HG02870 (cell line): Measurements from ENCODE around the gene GIMAP2.

Source experiments
- ATAC-seq: cut with Tn5 transposase; IDR thresholded peaks from one replicate; pipeline ENCODE4 v1.9.1; 2021; ENCODE audit warnings: mild to moderate bottlenecking, moderate library complexity; ENCODE audit not compliant: unreplicated experiment

The GIMAP2 gene

DNA sequence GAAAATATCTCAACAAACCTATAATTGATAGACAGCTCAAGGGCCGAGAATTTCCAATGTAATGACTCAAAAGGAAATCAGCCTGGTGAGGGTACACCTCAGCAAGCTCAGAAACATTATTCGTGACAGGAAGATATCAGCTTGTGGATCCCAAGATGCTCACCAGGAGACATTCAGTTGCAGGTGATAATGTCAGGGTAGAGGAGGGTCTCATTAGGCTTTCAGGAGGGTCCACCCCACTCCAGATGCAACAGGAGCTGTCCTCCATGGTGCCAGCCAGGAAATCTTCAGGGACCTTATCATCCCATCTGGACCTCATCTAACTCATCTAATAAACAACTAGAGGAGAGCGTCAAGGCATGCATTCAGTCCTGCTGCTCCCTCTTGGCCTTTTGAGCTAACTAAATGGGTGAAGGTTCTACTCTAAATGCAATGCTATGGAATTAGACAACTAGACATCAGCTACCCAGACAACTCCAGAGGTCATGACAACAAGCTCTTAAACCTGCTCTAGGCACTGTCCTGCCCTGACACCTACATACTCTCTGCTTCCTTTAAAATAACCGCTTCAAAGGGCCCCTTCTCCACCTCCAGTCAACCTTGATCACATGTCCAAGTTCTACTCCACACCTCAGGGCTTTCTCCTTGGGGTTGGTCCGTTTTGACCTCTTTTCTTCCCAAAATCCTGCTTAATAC is 47.4 kb downstream of the GIMAP2 start:
- no peak for ATAC-seq

DNA sequence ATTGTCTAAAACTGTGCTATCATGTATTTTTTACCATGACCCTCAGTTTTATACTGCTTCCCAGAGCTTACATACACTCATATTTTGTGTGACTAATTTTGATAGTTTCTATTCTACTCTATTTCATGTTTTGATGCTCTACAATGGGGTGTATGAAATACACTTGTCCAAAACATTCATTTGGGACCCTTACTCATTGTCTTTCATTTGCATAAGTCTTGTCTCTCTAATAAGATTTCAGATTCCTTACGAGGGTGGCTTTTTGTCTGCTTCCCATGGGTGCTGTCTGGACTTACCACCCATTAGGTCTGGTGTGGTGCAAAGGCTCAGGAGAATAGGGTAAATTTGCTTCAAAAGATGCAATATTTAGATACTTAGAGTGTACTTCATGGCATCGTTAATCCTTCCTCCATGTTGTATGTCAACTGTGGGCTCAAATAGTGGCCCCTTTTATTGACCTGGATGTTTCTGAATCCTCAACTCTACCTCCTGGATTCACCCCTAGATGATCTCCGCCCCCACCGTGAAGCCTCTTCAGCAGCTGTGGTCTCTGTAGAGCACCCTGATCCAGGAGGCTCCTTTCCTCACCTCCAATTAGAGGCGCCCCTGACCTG is 48.1 kb downstream of the GIMAP2 start:
- no peak for ATAC-seq

DNA sequence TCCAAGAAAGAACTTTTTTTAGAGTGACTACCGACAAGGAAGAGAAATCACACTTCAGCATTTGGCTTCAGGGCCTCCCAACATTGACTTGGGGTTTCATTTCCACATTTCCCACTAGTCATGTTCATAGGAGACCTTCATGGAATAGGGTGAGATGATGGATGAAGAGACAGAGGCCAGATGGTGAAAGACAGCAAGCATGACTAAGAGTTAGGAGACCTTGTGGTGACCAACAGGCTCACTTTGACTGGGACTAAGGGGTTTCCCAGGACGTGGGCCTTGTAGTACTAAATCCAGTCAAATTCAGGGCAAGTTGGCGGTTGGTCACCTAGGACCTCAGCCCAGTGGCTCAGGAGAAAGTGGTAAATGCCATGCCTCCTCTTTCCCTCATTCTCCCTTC is 48.7 kb downstream of the GIMAP2 start:
- peak; percentile 43 for ATAC-seq

DNA sequence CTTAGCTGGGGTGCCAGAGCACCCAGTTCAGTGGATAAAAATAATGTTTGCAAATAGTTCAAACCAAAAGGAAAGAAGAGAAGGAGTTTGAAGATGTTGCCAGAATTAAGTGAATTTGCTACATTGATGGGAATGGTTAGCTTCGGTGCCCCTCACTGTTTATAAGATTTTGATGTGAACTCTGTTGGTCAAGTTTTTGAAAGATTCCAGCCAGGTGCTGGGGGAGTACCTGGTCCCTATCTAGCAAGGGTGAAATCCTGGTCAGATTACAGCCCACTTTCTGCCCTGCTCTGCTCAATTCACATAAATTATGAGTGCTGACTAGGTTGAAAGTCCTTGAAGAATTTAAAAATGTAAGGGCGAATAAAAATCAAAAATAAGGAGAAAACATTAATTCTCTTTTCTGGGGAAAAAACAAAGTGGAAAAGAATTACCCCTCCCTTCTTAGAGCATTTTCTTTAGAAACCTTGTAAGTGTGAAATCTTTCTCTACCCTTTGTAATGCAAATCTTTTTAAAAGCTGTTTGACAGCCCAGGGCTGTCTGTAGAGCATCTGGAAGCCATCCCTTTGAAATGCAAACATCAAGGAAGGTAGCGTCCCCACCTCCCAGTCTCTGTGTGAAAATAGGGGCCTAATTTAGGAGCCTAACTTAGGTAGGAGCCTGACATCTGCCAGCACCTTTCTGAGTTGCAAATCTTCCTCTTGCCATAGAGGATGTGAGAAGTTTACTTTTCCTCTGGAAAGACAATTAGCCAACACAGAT is 50.3 kb downstream of the GIMAP2 start:
- no peak for ATAC-seq

DNA sequence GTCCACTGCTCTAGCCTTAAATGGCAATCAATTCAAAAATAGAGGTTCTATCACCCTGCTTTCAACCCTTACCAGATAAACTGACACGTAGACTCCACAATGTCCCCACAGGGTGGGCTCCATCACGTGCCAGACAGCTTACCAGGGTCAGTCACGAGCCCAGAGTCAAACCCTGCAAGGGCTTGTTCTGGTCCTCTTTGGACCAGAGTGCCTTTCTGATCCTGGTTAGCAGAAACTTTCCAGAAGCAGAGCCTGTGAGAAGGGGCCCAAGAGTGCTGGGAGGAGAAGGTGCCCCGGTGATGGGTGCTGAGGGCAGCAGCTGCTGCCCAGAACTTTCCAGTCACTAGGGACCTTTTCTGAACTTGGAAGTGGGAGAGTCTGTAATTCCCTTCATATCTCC is 51.4 kb downstream of the GIMAP2 start:
- no peak for ATAC-seq

DNA sequence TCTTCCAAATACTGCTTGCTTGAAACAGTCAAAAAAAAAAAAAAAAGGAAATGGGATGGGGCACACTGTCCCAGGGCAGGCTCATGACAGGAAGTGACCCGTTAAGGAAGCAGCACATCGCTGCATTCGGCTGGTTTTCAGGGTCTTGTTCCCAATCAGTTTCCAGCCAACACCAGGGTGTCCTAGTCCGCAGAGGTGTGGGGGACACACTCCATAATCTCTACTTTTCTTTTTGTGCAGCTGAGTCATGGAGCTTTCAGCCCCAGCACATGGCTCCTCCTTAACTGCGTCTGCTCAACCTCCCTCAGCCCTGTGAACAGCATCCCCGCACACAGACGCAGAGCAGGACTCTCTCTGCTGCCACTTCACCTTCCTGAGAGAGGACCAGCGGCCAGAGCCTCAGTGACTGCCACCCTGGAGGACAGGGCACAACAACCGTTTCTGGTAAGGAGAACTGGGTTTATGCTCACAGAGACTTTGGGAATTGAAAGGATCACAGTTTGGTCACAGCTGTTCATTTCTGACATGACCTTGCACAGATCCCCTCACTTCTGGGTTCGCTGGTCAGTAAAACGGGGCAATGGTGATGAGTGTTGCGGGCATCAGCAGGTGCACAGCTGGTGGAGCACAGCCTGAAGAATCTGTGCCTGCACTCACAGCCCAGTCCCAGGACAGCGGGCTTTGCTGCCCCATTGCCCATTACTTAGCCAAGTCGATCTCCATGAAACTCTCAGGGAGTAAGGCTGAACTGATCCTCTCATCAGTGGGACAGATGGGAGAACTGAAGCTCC is 52.0 kb downstream of the GIMAP2 start, which contains the start of gene GIMAP5:
Gene GIMAP5, plus strand, starts transcription at position 154 of the 791 bp plus-strand sequence. CDS start 3,467 bp downstream, outside the sequence.
- no peak for ATAC-seq

DNA sequence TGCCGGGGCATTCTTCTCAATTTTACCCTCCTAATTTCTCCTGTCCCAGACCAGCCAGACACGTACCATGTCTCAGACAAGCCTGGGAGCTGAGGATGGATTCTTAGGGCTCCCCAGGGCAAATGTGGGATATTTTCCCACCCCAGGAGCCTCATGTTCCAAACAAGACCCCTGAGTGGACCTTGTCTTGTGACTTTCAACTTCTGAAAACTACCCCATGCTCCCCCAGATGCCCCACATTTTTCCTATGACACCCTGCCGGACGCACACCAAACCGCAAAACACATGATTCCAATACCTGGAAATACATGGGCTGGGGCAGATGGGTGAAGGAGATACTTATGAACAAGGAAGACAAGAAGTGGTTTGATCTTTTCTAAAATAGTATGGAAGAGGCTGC is 52.6 kb downstream of the GIMAP2 start:
- ATAC-seq, result no peak

DNA sequence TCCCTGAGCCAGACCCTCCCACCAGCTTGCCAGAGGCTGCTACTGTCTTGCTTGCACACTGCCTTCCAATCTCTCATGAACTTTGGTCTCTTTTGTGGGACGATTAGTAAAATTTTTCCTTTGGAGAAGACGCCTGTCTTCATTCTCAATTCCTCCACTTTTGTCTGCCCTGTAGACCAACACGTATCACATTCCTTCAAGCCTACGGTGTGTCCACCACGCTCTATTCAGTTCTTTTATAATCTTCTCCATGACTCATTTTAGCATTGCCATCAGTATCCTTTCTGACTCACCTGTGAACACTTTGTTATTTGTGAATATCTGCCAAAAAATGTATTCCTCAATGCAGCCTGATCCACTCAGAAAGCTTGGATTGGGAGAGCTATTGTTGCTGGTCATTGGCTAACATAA is 53.1 kb downstream of the GIMAP2 start:
- no peak for ATAC-seq

DNA sequence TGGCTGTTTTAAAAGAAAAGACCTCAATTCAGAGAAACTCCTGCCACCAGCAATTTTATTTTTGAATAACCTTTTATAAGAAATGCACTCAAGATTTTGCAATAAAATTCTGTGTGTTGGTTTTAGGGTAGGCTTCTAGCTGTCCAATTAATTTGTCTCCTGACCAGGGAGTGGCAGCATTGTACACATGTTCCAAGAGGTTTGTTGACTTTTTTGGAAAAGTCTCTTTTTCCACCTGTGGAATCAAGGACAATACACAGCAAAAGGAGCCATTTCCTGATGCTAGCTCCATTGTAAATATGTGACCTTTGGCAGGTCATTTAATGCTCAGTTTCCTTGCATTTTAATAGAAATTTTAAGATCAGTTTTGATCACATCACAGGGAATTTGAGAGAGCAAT is 53.5 kb downstream of the GIMAP2 start:
- no peak for ATAC-seq

DNA sequence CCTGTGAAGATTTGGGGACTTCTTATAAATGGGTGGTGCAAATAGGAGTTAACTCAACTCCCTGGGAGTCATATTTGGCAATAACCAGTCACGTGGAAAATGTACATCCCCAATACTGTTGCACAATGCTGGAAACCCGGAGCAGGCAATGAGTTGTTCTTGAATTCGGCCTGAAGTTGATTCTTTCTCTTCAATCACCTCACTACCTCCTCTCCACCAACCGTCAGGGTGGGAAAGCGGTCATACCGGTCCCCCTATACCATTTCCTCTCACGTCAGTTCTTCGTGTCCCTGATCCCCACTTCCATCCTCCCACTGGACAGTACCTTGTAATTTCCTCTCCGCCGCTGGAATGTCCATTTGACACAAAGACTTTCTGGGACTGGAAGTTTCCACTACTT is 54.5 kb downstream of the GIMAP2 start:
- no peak for ATAC-seq

DNA sequence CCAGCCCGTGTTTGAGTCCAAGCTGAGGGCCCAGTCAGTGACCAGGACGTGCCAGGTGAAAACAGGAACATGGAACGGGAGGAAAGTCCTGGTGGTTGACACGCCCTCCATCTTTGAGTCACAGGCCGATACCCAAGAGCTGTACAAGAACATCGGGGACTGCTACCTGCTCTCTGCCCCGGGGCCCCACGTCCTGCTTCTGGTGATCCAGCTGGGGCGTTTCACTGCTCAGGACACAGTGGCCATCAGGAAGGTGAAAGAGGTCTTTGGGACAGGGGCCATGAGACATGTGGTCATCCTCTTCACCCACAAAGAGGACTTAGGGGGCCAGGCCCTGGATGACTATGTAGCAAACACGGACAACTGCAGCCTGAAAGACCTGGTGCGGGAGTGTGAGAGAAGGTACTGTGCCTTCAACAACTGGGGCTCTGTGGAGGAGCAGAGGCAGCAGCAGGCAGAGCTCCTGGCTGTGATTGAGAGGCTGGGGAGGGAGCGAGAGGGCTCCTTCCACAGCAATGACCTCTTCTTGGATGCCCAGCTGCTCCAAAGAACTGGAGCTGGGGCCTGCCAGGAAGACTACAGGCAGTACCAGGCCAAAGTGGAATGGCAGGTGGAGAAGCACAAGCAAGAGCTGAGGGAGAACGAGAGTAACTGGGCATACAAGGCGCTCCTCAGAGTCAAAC is 56.9 kb downstream of the GIMAP2 start:
- ATAC-seq, result no peak
